Esophagus muscularis mucosa (tissue), 3 donors: ENCODE data around the gene FAR2.

Experiments
- POLR2AphosphoS5 ChIP-seq, 2 donors: sonication (generic); formaldehyde crosslinking; IDR thresholded peaks; one replicate each; pipeline ENCODE4 v1.6.1; 2017; ENCODE audit warnings: antibody characterized with exemption in 2 of 2
- TF ChIP-seq, protein P1 (sequence below), 3 experiments: fragments of 200-600 bp in 2 of 3; fragments of 450-650 bp in 1 of 3; sonication (generic) in 2 of 3; IDR thresholded peaks; one replicate each; pipeline ENCODE4 v1.5.1; 2017 to 2019; ENCODE audit warnings: antibody characterized with exemption in 3 of 3, mild to moderate bottlenecking in 2 of 3, moderate library complexity in 1 of 3

DNA sequence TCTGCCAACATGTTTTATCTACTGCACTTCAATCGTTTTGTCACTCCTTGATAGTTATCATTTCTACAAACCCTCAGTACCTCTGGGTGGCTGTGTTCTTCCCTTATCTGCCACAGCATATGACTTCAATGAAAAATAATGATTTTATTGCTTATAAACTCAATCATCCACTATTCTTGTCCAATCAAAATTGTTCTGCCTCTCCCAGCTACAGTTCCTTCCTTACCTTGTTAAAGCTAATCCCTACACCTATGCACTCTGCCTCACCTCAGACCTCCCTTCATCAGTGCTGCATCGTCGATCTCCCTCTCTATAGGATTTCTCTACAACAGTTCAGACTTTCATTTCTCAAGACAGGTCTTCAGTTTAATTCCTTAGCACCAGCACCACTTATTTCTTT is 173.1 kb downstream of the FAR2 start:
- no peak for TF ChIP-seq POLR2AphosphoS5 (IDR thresholded peaks at IDR 0.05)
- TF ChIP-seq, protein P1, sequence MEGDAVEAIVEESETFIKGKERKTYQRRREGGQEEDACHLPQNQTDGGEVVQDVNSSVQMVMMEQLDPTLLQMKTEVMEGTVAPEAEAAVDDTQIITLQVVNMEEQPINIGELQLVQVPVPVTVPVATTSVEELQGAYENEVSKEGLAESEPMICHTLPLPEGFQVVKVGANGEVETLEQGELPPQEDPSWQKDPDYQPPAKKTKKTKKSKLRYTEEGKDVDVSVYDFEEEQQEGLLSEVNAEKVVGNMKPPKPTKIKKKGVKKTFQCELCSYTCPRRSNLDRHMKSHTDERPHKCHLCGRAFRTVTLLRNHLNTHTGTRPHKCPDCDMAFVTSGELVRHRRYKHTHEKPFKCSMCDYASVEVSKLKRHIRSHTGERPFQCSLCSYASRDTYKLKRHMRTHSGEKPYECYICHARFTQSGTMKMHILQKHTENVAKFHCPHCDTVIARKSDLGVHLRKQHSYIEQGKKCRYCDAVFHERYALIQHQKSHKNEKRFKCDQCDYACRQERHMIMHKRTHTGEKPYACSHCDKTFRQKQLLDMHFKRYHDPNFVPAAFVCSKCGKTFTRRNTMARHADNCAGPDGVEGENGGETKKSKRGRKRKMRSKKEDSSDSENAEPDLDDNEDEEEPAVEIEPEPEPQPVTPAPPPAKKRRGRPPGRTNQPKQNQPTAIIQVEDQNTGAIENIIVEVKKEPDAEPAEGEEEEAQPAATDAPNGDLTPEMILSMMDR (IDR thresholded peaks at IDR 0.05) = no peak
